ENCODE measurements around the gene MB21D2.

The MB21D2 gene

DNA sequence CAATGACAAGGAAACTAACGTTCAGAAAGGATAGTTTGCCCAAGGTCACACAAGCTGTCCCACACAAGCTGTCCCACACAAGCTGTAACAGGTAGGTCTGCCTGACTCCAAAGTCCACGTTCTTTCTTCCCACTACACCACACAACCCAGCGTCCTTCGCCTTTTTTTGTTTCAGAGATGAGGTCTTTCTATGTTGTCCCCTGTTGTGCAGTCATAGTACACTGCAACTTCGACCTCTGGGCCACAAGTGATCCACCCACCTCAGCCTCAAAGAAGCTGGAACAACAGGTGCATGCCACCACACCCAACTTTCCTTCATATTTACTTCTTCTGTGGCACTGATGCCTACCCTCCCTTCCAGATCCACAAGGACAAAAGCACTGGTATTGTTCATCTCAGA is 21.4 kb downstream of the MB21D2 start:
- intact Hi-C loops (cut with DNase I) = no loop called here
- DNase-seq = no peak

DNA sequence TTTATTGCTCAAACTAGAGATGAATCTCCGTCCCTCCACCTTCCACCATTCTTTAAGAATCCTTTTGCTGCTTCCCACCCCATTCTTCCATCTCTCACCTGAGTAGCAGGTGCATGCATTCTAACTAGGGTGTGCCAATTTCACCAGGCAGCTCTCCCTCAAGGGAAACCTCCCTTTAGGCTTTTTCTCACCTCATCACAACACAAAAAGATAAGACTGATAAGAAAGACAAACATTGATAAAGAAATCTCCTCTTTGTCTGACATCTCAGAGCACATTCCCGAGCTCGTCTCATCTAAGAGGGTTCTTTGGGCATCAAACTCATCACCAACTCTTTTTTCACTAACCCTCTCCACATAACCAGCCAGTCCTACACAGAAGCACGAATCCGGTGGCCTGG is 23.0 kb downstream of the MB21D2 start:
- intact Hi-C loops (cut with DNase I) = no loop called here
- DNase-seq = no peak

DNA sequence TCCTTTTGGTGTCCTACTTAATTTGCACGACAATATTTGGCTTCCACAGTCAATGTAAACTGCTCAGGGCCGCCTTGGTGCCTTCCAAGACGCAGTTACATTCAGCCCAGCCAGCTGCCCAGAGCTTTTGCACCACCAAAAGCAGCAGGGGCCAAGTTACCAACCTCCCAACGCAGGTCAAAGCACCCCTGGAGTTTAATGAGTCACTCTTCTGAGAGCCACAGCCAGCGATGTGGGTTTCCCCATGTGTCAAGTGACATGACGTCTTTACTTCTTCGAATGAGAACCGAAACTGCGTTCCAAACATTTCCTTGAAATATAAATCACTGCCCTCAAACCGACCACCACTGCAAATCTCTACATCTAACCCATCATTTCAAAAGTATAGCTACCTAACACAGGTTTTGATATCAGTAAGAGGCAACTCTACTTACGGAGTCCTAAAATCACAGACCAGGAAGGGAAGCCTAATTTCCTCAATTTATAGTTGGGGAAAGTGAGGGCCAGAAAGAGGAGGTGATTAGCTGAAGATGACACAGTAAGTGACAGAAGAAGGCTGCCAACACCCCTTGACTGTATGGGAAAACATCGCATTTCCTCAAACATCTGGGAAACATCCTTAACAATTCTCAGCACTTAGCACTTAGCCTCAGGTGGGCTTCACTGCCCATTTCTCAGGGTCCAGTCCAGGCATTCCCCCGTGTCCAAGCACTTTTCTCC is 24.5 kb downstream of the MB21D2 start:
- intact Hi-C loops (cut with DNase I) = no loop called here

DNA sequence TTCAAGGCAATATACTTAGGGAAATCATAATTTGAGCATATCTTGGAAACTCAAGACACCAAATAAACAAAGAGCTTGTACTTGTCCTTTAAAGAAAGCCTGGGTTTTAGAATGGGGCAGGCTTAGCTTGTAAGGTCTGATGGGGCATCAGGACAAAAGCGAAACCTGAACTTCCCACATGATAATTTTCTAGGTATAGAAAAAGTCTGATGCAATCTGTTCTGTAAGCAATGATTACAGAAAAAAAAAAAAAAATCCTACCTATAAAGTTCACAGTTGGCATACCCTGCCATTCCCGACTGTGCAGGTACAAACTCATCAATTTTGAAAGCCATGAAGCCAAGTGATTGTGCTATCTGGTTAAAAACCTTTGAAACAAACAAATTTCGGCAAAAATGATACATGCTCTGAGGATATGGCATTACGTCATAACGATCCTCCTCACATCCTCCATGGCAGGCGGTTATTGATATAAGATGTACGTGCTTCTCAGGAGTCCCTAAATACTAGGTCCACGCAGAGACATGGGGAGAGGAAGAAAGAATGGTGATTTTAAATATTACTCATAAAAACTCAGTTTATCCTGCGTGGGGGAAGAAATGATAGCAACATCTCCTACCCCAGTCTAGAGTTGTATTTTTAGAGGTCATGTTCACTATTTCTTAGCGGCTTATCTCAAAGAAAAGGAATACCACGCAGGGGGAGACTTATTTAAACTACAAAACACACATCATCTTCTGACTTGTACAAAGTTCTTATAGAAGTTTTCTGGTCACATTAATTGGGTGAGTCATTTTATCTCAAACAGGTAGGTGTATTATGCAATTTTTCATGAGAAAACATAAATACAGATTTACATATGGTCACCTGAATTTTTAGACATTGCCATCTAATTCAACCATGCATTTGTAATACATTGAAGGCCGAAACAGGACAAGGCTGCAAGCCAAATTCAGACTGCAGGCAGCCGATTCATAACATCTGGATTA is 27.0 kb downstream of the MB21D2 start:
- intact Hi-C loops (cut with DNase I) = no loop called here

More for the DNA sequence above, 24.5 kb downstream of the MB21D2 start:
- DNase-seq = no peak

DNA sequence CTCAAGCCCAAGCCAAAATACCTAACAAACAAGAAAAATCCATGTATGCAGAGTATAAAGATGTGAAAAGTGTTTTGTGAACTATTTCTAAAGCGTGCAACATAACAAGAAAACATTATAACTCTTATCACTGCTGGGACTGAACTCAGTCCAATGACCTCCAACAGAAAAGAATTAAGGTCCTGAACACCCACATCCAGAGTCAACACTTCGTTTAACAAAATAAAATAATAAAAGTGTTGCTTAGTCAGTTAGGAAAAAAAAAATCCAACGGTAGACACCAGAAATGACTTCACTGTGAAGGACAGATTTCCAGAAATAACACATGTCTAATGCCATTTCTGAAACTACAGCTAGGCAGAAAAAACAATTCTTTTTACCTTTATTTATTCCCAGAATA is 28.0 kb downstream of the MB21D2 start:
- intact Hi-C loops (cut with DNase I) = no loop called here
- DNase-seq = no peak

More for the DNA sequence above, 27.0 kb downstream of the MB21D2 start:
- DNase-seq = no peak

- no peak for DNase-seq
- intact Hi-C loops (cut with DNase I) = no loop called here
These were observed 29.5 kb downstream of the MB21D2 start for GRCh38 chr3:192888190-192888589.

- intact Hi-C loops (cut with DNase I) = no loop called here
- no peak for DNase-seq
These were observed 30.0 kb downstream of the MB21D2 start for GRCh38 chr3:192887701-192888100.

- intact Hi-C loops (cut with DNase I) = no loop called here
- no peak for DNase-seq
These were observed 30.6 kb downstream of the MB21D2 start for GRCh38 chr3:192887047-192887446.

GRCh38 chr3:192884777-192885773 is 32.6 kb downstream of the MB21D2 start:
- intact Hi-C loops (cut with DNase I) = no loop called here
- DNase-seq = no peak

- no peak for DNase-seq
- intact Hi-C loops (cut with DNase I) = no loop called here
These were observed 34.1 kb downstream of the MB21D2 start for GRCh38 chr3:192883512-192883911.

GRCh38 chr3:192881159-192881786 is 36.4 kb downstream of the MB21D2 start:
- DNase-seq = no peak
- intact Hi-C loops (cut with DNase I) = no loop called here

DNA sequence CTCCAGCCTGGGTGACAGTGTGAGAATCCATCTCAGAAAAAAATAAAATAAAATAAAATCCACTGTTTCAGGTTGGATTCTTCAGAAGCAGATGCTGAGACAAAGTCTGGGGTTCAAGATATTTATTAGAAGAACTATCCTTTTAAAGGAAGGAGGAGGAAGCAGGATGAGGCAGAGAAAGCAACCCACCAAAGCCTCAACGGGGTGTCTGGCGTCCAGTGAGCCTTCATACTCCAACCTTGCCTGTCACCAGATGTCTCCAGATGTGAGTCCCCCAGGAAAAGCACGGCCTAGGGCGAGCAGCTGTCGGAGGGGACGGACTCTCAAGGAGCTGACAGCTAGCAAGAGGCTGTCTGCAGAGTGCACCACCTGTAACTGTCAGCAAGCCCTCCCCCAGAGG is 37.3 kb downstream of the MB21D2 start:
- intact Hi-C loops (cut with DNase I) = no loop called here
- DNase-seq = no peak

- intact Hi-C loops (cut with DNase I) = no loop called here
- no peak for DNase-seq
These were observed 38.2 kb downstream of the MB21D2 start for GRCh38 chr3:192879346-192880031.

- no peak for DNase-seq
- intact Hi-C loops (cut with DNase I) = no loop called here
These were observed 41.6 kb downstream of the MB21D2 start for GRCh38 chr3:192875971-192876565.

DNA sequence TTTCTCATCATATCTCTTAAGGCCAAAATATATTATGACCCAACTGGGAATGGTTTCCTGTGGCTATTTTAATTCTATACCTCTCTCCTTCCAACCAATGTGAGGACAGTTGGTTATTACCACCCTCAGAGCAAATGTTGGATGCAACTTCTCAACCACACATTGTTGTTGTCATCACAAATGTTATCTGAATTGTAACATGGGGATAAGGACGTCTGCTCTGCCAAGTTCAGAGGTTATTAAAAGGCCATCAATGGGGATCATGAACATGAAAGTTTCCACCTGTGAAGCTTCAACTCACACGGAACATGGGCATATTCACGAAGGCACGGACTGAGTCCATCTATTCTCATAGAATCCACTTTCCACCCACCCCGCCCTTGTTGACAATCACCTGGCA is 46.8 kb downstream of the MB21D2 start:
- no peak for DNase-seq
- intact Hi-C loops (cut with DNase I) = no loop called here

DNA sequence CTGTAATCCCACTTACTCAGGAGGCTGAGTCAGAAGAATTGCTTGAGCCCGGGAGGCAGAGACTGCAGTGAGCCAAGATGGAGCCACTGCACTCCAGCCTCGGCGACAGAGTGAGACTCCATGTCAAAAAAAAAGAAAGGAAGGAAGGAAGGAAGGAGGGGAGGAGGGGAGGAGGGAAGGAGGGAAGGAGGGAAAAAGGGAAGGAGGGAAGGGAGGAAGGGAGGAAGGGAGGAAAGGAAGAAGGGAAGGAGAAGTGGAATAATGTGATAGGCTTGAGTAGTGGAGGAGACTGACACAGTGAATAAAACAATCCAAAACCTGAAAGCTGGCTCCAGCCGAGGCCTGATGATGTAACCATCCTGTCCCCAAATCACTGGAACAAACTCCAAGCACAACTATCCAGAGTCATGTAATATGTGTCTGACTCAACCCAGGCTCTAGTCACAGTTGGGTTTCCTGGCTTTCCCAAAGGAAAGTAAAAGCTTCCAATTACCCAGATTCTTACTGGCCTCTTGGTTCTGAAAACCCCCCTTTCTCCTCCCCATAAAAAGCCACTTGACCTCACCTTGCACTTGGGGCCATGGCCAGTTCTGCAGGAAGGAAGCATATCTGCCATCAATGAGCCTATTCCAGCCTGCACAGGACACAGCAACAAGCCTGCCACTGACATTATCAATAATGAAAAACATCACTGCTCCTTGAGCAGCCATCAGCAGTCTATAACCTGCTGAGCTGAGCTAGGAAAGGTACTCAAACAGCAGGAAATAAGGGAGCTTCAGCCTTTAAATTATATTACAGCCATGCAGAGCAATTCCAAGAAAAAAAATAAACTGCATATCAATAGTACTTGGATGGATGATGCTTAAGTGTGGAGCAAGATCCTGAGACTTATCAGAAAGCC is 48.3 kb downstream of the MB21D2 start:
- intact Hi-C loops (cut with DNase I) = no loop called here
- DNase-seq = peak in 1 of 10 donors; percentile 37

- intact Hi-C loops (cut with DNase I) = no loop called here
- no peak for DNase-seq
These were observed 50.0 kb downstream of the MB21D2 start for GRCh38 chr3:192867645-192868044.

DNA sequence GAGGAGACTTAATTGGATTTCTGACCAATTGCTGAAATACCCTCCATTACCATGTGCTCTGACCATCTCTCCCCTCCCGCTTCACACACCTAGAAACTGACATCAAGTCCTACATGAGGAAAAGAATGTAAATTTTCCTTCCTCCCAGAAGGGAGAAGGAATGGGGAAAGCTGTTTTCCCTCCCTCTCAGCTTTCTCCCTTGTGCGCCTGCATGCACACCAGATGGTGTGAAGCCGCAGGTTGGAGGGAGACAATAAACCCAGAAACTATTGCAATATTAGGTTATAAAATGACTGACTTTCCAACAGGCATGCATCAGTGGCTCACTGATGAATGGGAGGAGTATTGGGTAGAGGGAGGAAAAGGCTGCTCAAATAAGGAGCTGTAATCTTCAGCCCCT is 50.9 kb downstream of the MB21D2 start:
- intact Hi-C loops (cut with DNase I) = no loop called here
- no peak for DNase-seq

Measured in posterior cingulate gyrus (tissue), 11 donors.